Mesenteric fat pad (tissue), 1 donor: ENCODE results near the gene ZNF532. TPM values are rescaled to one million over a fixed set of nuclear protein-coding genes. Genes with fewer than 3 reads are reported as not detected.

Experiments used
- DNase-seq: peaks from one replicate; pipeline ENCODE4 v3.0.0-alpha.2; 2020; ENCODE audit warnings: low spot score
- total RNA-seq: library from RNA; stranded (reverse); fragmentation: NEBNext Ultra II Directional; extraction: Animal tissue kit (Norgen Biotek cat#: 25700); gene quantifications from one replicate; pipeline ENCODE4 v1.2.1, GENCODE V29; 2021
- donor health status: DM: yes; HTN: yes; CAD: no.

The ZNF532 gene
- total RNA-seq, 1 donor from 2014 or later = 46.6 TPM

- DNase-seq = no peak
These were observed 2.7 kb downstream of the ZNF532 start for GRCh38 chr18:58867281-58867961.

- DNase-seq = no peak
These were observed 3.8 kb downstream of the ZNF532 start for GRCh38 chr18:58868440-58868839.

- no peak for DNase-seq
These were observed 5.5 kb downstream of the ZNF532 start for GRCh38 chr18:58870130-58870529.

GRCh38 chr18:58870621-58871020, 5.9 kb downstream of the ZNF532 start:
- no peak for DNase-seq

GRCh38 chr18:58871514-58872420, 7.1 kb downstream of the ZNF532 start:
- DNase-seq = no peak

- DNase-seq = no peak
These were observed 14.0 kb downstream of the ZNF532 start for GRCh38 chr18:58878640-58879039.

- DNase-seq = no peak
These were observed 16.8 kb downstream of the ZNF532 start for GRCh38 chr18:58881477-58881876.

- DNase-seq = no peak
These were observed 17.4 kb downstream of the ZNF532 start for GRCh38 chr18:58882044-58882443.

GRCh38 chr18:58882686-58883085, 18.0 kb downstream of the ZNF532 start:
- no peak for DNase-seq

- DNase-seq = no peak
These were observed 20.0 kb downstream of the ZNF532 start for GRCh38 chr18:58884680-58885079.

- no peak for DNase-seq
These were observed 21.8 kb downstream of the ZNF532 start for GRCh38 chr18:58886431-58886830.

- DNase-seq = no peak
These were observed 22.4 kb downstream of the ZNF532 start for GRCh38 chr18:58886864-58887612.

- no peak for DNase-seq
These were observed 22.9 kb downstream of the ZNF532 start for GRCh38 chr18:58887613-58887963.

GRCh38 chr18:58891776-58892175, 27.1 kb downstream of the ZNF532 start:
- DNase-seq = no peak

GRCh38 chr18:58892488-58892887, 27.8 kb downstream of the ZNF532 start:
- DNase-seq = no peak

GRCh38 chr18:58893388-58894099, 28.9 kb downstream of the ZNF532 start:
- DNase-seq = no peak

- DNase-seq = no peak
These were observed 30.3 kb downstream of the ZNF532 start for GRCh38 chr18:58894930-58895329.

GRCh38 chr18:58895385-58895784, 30.7 kb downstream of the ZNF532 start:
- no peak for DNase-seq

- no peak for DNase-seq
These were observed 31.6 kb downstream of the ZNF532 start for GRCh38 chr18:58896268-58896667.

- DNase-seq = no peak
These were observed 32.2 kb downstream of the ZNF532 start for GRCh38 chr18:58896734-58897508.
